Left forelimb (tissue), 1 donor: Measurements from ENCODE around the gene NRCAM.
"Not testable (repeated sequence)": the region's sequence is repeated elsewhere in the genome, so short reads cannot be mapped to it uniquely, and the experiment has no call there.

ENCODE experiments used
- DNase-seq: peaks from one replicate; pipeline ENCODE4 v3.0.0-alpha.2; 2018; ENCODE audit warnings: low spot score

Gene NRCAM

DNA sequence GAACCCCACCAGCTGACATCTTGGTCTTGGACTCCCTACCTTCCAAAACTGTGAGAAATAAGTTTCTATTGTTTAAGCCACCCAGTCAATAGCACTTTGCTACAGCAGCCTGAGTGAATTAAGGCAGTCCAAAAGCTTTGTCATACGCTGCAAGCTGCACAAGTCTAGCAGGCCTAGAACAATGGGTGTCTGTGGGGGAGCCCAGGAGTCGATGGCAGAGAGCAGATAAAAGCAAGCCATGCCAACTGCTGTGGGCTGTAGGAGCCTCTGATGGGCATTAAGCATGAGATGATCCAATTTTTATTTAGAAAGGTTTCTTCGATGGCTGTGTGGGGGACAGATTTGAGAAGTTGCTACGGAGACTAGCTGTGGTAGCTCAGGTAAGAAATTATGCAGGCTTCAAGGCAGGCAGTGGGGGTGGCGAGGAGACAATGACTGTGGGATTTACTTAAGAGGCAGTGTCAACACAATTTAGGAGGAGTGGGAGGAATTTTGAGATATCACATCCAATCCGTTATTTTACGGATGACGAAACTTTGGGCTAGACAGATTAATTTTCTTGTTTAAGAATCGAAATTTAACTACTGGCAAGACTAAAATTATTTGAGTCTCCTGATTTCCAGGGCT is 110.4 kb downstream of the NRCAM start:
- no peak for DNase-seq

DNA sequence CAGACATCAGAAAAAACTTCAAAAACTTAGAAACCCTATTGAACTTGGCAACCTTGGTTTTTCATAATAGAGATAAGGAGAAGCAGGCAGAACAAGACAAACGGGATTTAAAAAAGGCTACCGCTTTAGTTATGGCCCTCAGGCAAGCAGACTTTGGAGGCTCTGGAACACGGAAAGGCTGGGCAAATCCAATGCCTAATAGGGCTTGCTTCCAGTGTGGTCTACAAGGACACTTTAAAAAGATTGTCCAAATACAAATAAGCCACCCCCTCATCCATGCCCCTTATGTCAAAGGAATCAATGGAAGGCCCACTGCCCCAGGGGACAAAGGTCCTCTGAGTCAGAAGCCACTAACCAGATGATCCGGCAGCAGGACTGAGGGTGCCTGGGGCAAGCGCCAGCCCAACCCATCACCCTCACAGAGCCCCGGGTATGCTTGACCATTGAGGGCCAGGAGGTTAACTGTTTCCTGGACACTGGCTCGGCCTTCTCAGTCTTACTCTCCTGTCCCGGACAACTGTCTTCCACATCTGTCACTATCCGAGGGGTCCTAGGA is 115.3 kb downstream of the NRCAM start:
- no peak for DNase-seq

DNA sequence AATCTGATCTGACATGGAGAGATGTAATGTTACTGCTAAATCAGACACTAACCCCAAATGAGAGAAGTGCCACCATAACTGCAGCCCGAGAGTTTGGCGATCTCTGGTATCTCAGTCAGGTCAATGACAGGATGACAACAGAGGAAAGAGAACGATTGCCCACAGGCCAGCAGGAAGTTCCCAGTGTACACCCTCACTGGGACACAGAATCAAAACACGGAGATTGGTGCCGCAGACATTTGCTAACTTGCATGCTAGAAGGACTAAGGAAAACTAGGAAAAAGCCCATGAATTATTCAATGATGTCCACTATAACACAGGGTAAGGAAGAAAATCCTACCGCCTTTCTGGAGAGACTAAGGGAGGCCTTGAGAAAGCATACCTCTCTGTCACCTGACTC is 115.8 kb downstream of the NRCAM start:
- DNase-seq, result not testable (repeated sequence)

DNA sequence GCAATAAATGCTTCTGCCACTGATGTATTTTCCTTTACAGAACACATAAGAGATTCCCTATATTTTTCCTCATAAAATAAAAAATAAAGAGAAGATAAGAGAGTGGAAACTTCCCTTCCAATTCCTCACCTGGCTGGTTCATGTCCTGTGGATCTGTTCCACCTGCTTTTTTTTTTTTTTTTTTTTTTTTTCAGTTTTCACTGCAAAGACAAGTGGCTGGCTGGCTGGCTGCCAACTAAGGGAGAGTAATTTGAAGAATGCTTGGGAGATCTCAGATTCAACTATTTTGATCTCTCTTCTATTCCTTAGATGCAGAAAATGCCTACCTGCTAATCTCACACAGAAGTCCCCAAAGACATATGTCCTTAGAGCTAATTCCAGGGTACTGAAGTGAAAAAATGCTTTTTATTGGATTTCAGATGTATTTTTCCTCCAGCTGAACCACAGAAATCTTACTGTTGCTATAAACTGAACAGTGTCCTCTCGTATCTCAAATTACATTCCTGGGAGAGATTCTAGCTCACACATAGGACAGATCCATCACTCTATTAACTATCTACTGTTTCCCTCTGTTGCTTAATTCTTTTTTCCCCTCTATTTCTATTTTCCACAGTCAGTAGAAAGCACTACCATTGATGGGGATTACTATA is 120.8 kb downstream of the NRCAM start:
- DNase-seq, result no peak

DNA sequence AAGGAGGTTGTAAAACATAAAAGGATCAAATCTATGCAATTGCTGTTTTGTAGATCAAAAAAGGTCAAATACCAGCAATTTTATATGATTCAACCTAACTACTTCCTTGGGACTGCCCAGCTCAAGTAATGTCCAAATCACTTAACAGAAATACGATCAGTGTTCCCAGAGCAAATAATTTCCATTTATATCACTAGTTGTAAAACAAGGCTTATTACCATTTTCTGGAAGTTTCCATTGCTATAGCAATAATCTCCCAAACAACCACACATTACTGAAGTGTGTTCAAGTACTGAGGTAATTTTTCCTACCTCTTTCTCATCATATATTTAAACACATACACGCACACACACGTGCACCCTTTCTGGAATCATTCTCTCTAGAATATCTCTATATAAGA is 123.3 kb downstream of the NRCAM start:
- DNase-seq, result no peak

DNA sequence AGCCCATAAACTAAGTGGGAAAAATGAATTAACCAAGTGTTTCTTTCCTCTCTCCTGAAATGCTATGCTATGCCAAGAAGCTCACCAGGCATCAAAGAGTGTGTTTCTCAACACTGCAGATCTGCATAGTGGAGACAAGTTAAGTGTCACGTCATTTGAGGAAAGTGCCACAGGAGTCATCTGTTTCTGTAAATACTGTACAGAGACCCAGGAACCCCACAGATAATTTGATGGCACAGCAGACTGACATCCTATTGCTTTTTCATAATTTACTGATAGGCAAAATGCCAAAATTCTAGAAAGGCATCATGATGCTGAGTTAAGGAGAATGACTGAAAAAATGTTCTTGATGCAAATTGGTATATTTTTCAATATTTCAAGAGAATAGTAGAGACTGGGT is 124.3 kb downstream of the NRCAM start:
- no peak for DNase-seq

DNA sequence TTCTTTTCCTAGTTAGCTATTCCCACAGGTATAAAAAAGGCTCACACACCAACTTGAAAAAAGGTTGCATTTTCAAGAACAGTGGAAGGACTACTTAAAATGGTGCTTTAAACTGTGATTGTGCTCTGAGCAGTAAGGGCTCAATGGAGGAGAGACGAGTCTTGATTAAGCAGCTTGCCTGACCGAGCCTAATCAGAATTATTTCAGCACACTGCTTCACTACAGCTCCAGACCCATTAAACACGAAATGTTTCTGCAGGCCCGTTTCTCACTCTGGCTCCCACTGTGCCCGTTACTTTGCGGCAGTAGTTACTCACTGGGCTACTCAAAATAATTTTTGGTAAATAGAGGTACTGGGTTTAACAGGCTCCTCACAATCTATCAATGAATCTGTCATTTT is 126.0 kb downstream of the NRCAM start:
- no peak for DNase-seq

DNA sequence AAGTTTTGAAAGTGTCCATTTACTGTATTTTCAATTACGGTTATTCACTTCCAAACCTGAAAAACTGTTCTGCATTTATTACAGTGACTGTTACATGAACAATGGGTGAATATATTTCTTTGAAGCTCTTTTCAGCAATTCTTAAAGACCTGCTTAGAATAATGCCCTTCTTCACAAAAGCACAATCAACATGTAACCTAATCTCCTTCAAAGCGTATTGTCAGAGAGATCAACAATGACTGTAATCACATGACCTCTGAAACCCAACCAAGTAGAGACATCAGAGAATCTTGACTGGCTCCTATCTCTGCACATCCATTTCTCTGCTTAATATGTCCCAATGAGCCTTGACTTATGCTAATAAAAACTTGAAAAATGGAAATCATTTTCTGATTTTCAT is 126.7 kb downstream of the NRCAM start:
- DNase-seq, result no peak

DNA sequence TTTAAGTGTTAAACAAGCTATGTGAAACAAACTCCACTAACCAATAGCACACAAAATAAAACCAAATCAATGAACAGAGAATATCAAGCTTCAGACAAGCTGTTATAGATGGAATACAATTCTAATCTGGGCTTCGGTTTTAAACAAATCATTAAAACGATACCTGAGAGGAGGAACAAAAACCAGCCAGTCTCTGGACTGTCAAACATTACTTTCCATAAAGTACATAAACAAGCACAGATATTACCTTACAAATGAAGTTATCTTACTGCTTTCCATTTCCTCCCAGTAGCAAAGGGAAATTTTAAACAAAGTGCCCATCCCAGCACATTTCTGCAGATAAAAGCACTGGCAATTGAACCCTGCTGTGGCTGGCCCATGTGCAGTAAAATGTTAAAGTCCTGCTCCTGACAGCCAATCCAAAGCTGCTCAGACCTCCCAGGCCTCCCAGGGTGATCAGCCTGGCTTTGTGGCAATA is 128.0 kb downstream of the NRCAM start:
- DNase-seq, result no peak

DNA sequence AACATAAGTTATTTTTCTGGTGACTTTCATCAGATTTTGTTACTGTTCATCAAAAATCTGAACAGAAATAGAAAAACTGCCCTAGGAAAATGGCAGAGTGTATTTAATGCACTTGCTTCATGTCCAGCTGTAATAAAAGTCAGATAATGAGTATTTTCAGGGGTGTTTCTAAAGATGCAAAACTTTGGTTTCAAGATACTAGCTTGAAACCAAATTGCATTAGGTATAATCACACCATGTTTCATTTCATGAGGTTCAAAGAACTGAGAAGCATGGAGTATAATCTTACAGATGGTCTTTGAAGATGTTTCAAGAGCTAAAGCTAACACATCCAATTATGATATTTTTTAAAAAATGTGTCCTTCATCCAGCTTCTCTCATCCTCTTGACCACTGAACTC is 128.9 kb downstream of the NRCAM start:
- no peak for DNase-seq

DNA sequence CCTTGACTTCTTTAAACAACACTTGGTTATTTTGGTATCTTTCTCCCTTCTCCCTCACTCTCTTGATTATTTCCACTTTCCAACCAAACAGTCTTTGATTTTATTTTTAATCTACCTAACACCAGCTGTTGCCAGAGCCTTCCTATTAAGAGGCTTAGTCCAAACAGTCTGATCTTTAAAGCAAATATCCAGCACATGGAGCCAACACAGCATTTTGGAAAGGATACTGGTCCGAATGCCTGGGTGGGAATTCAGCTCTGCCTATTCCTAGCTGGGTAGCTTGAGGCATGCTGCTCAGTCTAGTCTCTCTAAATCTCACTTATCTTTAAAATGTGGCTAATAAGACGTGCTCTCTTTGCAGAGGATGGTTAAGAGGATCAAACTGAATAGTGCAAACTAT is 129.3 kb downstream of the NRCAM start:
- DNase-seq, result no peak

DNA sequence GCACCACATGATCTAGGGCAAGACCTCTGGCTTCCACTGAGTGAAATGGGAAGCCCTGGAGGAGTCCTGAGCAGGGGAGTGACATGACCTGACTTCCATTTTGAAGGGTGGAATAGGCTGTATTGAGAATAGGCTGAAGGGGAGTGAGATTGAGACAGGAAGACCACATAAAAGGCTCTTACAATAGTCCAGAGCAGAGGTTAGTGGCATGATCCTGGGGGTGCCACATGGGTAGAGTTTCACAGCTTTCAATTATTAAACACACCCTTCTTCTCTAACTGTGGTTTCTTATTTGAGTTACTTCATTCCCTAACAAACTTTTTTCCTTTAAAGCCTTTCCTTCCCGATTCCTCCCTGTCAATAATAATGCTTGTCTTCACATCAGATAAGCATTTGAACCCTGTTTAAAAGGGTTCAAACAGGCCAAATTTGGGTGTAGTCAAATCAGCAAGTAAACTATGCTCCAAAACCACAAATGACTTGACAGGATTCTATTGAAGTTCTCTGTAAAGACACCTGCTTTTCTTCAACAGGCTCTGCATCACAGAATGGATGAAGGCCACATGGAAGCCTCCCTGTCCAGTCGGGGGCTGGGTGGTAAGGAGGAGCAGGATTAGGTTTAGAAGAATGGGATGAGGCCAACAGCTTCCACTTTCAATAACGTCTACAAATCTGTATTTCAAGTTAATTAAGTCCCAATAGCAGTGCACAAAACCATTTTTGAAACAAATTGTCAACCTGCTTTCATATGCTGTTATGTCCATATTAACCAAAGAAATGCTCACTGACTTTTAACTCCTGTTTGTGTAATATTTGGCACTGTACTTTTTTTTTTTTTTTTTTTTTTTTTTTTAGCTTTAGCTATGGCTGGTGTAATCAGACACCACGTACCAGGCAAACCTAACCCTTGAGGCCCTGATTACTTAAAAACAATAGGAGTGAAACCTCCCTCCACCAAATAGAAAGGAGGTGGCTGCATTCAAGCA is 131.9 kb downstream of the NRCAM start:
- DNase-seq, result no peak

DNA sequence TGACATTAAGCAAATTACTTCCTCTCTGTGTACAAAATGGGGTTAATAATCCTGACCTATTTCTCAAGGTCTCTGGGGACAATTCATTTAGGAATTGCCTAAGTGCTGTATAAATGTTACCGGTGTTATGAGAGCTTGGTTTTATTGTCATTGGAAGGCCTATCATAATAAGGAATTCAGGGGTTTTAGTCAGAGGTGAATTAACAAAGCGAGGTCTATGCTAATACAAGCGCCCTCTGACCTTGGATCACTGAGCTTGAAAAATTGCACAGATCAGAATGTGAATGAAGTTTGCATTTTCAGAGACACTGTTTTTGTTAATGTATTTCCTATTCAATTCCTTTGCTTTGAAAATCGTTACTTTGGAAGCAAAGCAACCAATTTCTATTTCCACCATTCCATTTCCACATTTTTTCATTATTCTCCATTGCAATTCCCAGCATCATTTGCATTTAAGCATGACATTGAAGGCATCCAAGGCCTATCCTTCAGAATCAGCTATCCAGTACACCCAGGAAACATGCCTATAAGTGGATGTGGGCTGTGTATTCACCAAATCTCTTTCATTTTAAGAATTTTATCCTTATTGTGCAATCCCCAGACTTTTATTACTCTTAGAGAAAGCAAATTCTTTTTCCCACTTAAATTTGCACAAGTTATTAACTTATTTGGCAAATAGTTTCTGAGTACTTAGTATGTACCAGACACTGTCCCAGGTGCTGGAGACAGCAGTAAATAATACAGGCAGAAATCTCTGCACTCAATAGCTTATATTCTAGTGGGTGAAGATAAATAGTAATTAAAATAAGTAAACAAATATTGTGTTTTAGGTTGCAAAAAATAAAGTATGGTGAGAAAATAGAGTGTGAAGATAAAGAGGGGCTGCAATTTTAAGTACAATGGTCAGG is 133.1 kb downstream of the NRCAM start:
- DNase-seq, result no peak

DNA sequence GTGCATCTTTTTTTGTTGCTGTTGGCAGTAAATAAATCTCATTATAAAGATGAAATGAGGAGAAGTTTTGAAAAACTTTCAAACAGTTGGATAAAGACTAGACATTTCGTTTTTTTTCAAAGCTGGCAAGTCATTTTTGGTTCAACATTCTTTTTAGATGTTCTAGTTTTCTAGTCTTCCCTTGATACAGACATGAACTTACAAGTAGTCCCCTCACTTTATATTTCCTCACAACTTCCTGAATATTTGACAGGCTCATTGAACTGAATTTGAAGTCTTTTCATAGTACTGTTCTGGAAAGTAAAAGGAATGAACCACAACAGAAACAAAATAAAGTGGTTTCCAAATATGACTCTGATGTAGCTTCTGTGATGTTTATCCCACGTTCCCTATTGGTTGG is 134.2 kb downstream of the NRCAM start:
- DNase-seq, result no peak

DNA sequence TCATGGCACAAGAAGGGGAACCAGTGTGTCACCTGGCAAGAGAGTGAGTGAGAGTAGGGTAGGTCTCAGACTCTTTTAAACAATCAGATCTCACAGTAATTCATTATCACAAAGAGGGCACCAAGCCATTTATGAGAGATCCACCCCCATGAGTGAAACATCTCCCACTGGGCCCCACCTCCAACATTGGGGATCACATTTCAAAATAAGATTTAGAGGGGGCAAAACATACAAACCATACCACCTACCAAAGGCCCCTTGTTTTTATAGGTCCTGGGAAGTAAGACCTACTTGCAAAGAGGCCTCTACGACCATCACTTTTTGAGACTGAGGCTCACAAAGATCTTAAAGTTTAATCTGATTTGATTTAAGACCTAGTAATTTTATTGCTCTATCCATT is 134.9 kb downstream of the NRCAM start:
- DNase-seq, result no peak

DNA sequence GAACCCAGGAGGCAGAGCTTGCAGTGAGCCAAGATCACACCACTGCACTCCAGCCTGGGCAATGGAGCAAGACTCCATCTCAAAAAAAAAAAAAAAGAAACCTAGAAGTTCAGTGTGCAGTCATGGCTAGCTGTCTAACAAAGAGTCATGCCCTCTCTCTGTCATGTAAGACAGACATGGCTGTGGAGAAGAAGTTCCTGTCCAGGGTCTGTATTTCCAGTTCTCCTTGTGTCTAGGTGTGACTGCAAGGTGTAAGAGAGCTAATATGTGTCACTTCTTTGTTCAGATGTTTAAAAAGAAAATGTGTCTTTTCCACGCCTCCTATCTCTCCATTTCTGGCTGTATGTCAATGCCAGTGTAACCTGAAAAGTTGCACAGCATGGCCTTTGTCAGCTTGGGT is 139.5 kb downstream of the NRCAM start:
- no peak for DNase-seq

DNA sequence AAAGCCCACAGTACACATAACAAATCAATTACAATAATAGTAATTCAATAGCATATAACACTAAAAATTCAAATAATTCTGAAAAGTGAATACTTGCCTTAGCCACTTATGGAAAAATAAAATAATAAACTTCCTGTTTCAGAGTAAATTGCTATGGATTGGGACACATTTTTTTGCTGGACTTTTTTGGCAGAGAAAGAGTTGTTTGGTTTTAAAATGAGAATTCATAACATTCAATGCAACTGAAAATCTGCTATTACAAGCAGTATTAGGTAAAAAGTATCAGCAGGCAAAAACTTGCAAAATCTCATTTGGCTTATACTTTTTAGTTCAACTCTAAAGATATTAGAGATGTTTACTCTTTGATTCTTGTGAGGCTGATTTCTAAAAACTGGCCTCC is 141.7 kb downstream of the NRCAM start:
- no peak for DNase-seq

DNA sequence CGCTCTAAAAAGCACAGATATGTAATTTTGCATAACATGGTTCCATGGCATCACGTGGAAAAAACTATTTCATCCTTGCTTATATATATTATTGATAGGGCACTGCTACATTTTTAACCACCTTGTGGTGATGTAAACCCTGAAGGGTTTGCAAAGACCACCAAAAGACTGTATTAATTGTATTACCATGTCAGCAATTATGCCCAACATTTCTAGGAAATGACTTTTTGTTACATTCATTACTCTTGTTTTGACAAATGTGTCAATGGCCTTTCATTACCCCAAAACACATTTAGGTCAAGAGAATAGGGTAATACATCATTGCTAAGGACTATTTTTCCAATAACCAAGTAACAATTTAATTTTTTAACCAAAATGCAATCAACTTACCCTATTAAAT is 142.2 kb downstream of the NRCAM start:
- no peak for DNase-seq

DNA sequence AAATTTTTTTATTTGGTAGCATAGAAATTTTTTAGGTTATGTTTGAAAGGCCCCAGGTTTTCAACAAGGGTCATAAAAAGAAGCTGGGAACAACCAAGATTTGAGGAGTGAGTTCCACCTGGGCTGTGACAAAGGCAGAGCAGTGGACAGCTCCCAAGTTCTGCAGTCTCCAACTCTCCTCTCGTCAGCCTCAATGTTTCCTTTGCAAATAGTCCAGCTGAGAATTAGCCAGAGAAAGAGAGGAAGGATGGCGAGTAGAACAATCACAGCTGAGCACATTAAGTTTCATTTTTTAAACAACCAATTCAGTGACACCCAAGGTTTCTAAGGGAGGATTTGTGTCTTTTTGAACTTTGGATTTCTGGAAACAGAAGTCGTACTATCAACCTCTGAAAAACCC is 143.2 kb downstream of the NRCAM start:
- no peak for DNase-seq

DNA sequence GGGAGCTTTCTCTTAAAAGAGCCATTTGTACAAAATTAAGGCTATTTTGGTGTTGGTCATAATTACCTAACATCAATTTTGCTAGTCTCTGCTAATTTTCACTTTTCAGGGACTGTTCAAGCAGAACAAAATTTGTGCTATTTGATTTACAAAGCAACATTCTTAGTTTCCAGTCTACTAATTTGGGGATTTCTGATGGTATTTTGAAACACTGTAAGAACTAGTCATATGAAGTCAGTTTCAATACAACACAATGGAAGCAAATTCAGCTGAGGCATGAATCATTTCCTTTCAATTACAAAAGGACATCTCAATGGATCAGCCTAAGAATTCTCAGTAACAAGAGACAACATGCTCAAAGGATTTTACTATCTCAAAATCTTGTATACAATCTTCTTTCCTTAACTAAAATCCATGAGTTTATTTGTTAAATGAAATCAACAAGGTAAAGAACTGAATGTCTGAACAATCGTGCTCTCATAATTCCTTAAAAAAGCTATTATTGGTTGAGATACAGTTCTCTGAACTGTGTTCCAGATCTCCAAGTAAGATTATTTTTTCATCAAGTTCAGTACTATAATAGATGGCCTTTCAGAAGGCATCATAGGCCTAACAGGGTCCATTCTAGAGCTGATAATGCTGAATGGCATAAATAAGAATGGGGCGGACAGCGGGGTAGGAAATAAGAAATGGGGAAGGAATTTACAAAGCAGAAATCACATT is 144.6 kb downstream of the NRCAM start:
- DNase-seq, result no peak

DNA sequence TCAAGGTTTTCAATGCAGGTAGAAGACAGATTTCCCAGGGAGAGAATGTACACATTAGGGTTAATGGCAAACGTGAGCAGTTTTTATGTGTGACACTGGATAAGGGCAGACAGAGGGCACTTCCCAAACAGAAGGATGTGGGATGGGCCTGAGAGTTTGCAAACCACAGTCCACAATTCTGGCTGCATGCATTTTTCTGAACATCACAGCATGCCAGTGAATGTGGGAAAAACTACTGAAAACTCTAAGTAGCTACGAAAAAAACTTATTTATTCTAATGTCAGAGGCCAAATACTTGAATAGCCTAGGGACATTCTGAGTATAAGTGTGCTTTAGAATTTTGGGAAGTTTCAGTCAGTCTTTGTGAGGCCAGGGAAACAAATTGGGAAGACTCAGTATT is 145.9 kb downstream of the NRCAM start:
- no peak for DNase-seq
